ENCODE results near the gene SMCO1.
"Not testable (repeated sequence)": the region's sequence is repeated elsewhere in the genome, so short reads cannot be mapped to it uniquely, and the experiment has no call there.

SMCO1 gene

GRCh38 chr3:196506687-196507086, 8.5 kb downstream of the SMCO1 start:
- H3K4me3 Mint-ChIP-seq, result no peak overlapping the region
- H3K27me3 Mint-ChIP-seq, result no peaks in the 10 kb centered on the region
- H3K27ac Mint-ChIP-seq, result peak overlapping the region; percentile 0
- H3K36me3 Mint-ChIP-seq, result no peaks in the 10 kb centered on the region
- no peaks in the 10 kb centered on the region for H3K4me1 Mint-ChIP-seq
- no peaks in the 10 kb centered on the region for H3K9me3 Mint-ChIP-seq

- Mint-ChIP-seq H3K4me1 (peaks cover 17% of the 10 kb centered on the region), H3K27ac (no peak overlapping the region), H3K4me3 (peak overlapping the region; percentile 23), H3K27me3 (no peaks in the 10 kb centered on the region), H3K9me3 (no peaks in the 10 kb centered on the region), H3K36me3 (peaks cover 4% of the 10 kb centered on the region)
Observed at GRCh38 chr3:196504556-196504955, 10.6 kb downstream of the SMCO1 start.

GRCh38 chr3:196504077-196504398, 11.1 kb downstream of the SMCO1 start:
- H3K9me3 Mint-ChIP-seq, H3K27me3 Mint-ChIP-seq, H3K36me3 Mint-ChIP-seq: not testable (repeated sequence)
- Mint-ChIP-seq H3K4me1 (peaks cover 22% of the 10 kb centered on the region), H3K27ac (peak overlapping the region; percentile 35), H3K4me3 (peak overlapping the region; percentile 99)

GRCh38 chr3:196503196-196504076, 11.7 kb downstream of the SMCO1 start, which contains the start of gene RNF168:
Gene RNF168 (minus strand): TSS chr3:196503768. CDS start chr3:196503173, 595 bp downstream.
- no peaks in the 10 kb centered on the region for H3K9me3 Mint-ChIP-seq
- peaks cover 4% of the 10 kb centered on the region for H3K36me3 Mint-ChIP-seq
- H3K27me3 Mint-ChIP-seq, result no peaks in the 10 kb centered on the region
- H3K27ac Mint-ChIP-seq, result peak within 1 kb of the TSS; percentile 97
- peaks cover 28% of the 10 kb centered on the region for H3K4me1 Mint-ChIP-seq
- peak within 1 kb of the TSS; percentile 99 for H3K4me3 Mint-ChIP-seq

- H3K9me3 Mint-ChIP-seq, result no peaks in the 10 kb centered on the region
- H3K36me3 Mint-ChIP-seq, result peaks cover 5% of the 10 kb centered on the region
- H3K27ac Mint-ChIP-seq, result peak overlapping the region; percentile 97
- peaks cover 35% of the 10 kb centered on the region for H3K4me1 Mint-ChIP-seq
- H3K4me3 Mint-ChIP-seq, result peak overlapping the region; percentile 99
- no peaks in the 10 kb centered on the region for H3K27me3 Mint-ChIP-seq
Observed at GRCh38 chr3:196502775-196503195, 12.4 kb downstream of the SMCO1 start.

GRCh38 chr3:196501316-196502044, 13.7 kb downstream of the SMCO1 start:
- H3K9me3 Mint-ChIP-seq, result no peaks in the 10 kb centered on the region
- peaks cover 38% of the 10 kb centered on the region for H3K4me1 Mint-ChIP-seq
- H3K27me3 Mint-ChIP-seq, result no peaks in the 10 kb centered on the region
- peaks cover 7% of the 10 kb centered on the region for H3K36me3 Mint-ChIP-seq
- peak overlapping the region; percentile 99 for H3K4me3 Mint-ChIP-seq
- peak overlapping the region; percentile 83 for H3K27ac Mint-ChIP-seq

GRCh38 chr3:196499807-196500524, 15.2 kb downstream of the SMCO1 start:
- Mint-ChIP-seq H3K4me1 (peaks cover 51% of the 10 kb centered on the region), H3K27ac (peak overlapping the region; percentile 83), H3K4me3 (peak overlapping the region; percentile 99), H3K36me3 (peaks cover 11% of the 10 kb centered on the region), H3K9me3 (no peaks in the 10 kb centered on the region), H3K27me3 (no peaks in the 10 kb centered on the region)

- peaks cover 13% of the 10 kb centered on the region for H3K36me3 Mint-ChIP-seq
- no peaks in the 10 kb centered on the region for H3K9me3 Mint-ChIP-seq
- H3K4me3 Mint-ChIP-seq, result peak overlapping the region; percentile 99
- H3K27me3 Mint-ChIP-seq, result no peaks in the 10 kb centered on the region
- H3K27ac Mint-ChIP-seq, result peak overlapping the region; percentile 27
- H3K4me1 Mint-ChIP-seq, result peaks cover 56% of the 10 kb centered on the region
Observed at GRCh38 chr3:196499061-196499460, 16.1 kb downstream of the SMCO1 start.

GRCh38 chr3:196498297-196498696, 16.8 kb downstream of the SMCO1 start:
- no peaks in the 10 kb centered on the region for H3K27me3 Mint-ChIP-seq
- no peaks in the 10 kb centered on the region for H3K9me3 Mint-ChIP-seq
- no peak overlapping the region for H3K27ac Mint-ChIP-seq
- H3K4me1 Mint-ChIP-seq, result peaks cover 57% of the 10 kb centered on the region
- no peak overlapping the region for H3K4me3 Mint-ChIP-seq
- H3K36me3 Mint-ChIP-seq, result peaks cover 13% of the 10 kb centered on the region

- Mint-ChIP-seq H3K9me3 (no peaks in the 10 kb centered on the region), H3K27me3 (no peaks in the 10 kb centered on the region), H3K4me3 (no peak overlapping the region), H3K36me3 (peaks cover 13% of the 10 kb centered on the region), H3K27ac (peak overlapping the region; percentile 2), H3K4me1 (peaks cover 67% of the 10 kb centered on the region)
Observed at GRCh38 chr3:196496183-196496582, 19.0 kb downstream of the SMCO1 start.

- Mint-ChIP-seq H3K4me1 (peaks cover 53% of the 10 kb centered on the region), H3K9me3 (no peaks in the 10 kb centered on the region), H3K27me3 (no peaks in the 10 kb centered on the region), H3K27ac (no peak overlapping the region), H3K36me3 (peaks cover 8% of the 10 kb centered on the region), H3K4me3 (no peak overlapping the region)
Observed at GRCh38 chr3:196493292-196493691, 21.9 kb downstream of the SMCO1 start.

GRCh38 chr3:196492080-196492479, 23.1 kb downstream of the SMCO1 start:
- H3K36me3 Mint-ChIP-seq, result peaks cover 9% of the 10 kb centered on the region
- H3K27me3 Mint-ChIP-seq, result no peaks in the 10 kb centered on the region
- H3K4me3 Mint-ChIP-seq, result no peak overlapping the region
- no peak overlapping the region for H3K27ac Mint-ChIP-seq
- peaks cover 45% of the 10 kb centered on the region for H3K4me1 Mint-ChIP-seq
- H3K9me3 Mint-ChIP-seq, result no peaks in the 10 kb centered on the region

GRCh38 chr3:196489747-196490146, 25.4 kb downstream of the SMCO1 start:
- H3K27me3 Mint-ChIP-seq, result no peaks in the 10 kb centered on the region
- no peak overlapping the region for H3K4me3 Mint-ChIP-seq
- peaks cover 30% of the 10 kb centered on the region for H3K4me1 Mint-ChIP-seq
- no peak overlapping the region for H3K27ac Mint-ChIP-seq
- H3K36me3 Mint-ChIP-seq, result peaks cover 10% of the 10 kb centered on the region
- no peaks in the 10 kb centered on the region for H3K9me3 Mint-ChIP-seq

GRCh38 chr3:196486263-196486662, 28.9 kb downstream of the SMCO1 start:
- no peak overlapping the region for H3K27ac Mint-ChIP-seq
- H3K4me1 Mint-ChIP-seq, result peaks cover 13% of the 10 kb centered on the region
- H3K9me3 Mint-ChIP-seq, result no peaks in the 10 kb centered on the region
- no peaks in the 10 kb centered on the region for H3K27me3 Mint-ChIP-seq
- H3K36me3 Mint-ChIP-seq, result peaks cover 14% of the 10 kb centered on the region
- H3K4me3 Mint-ChIP-seq, result no peak overlapping the region

GRCh38 chr3:196477678-196478077, 37.5 kb downstream of the SMCO1 start:
- H3K27me3 Mint-ChIP-seq, result no peaks in the 10 kb centered on the region
- no peaks in the 10 kb centered on the region for H3K4me1 Mint-ChIP-seq
- peaks cover 13% of the 10 kb centered on the region for H3K36me3 Mint-ChIP-seq
- H3K9me3 Mint-ChIP-seq, result no peaks in the 10 kb centered on the region
- no peak overlapping the region for H3K27ac Mint-ChIP-seq
- H3K4me3 Mint-ChIP-seq, result no peak overlapping the region

Measured in activated naive CD4-positive, alpha-beta T cell treated with anti-CD3 and anti-CD28 coated beads, Interleukin-2, amount 50 U/mL, for 24 hours (primary cell).